MCF 10A (cell line): ENCODE data around the gene ASB6. TPM values are rescaled to one million over a fixed set of nuclear protein-coding genes. Genes with fewer than 3 reads are reported as not detected.

Experiments used
- BruUV-seq: library from RNA; stranded (reverse); fragments of 400-500 nt; replicated peaks from 2 replicates; lab custom pipeline; 2021; lab: Mats Ljungman, UMichigan
- CTCF ChIA-PET: fragments of 300-600 bp; sonication (Branson Sonifier 250); formaldehyde crosslinking; extraction: SDS; loops from one replicate; lab custom pipeline; 2021; ENCODE audit warnings: antibody characterized with exemption, inconsistent platforms; lab: Yijun Ruan, JAX
- POLR2A ChIA-PET: fragments of 300-600, 350-650 bp; sonication (Branson Sonifier 250); formaldehyde crosslinking; extraction: SDS; loops from one replicate; lab custom pipeline; 2020; ENCODE audit warnings: antibody characterized with exemption, inconsistent platforms; lab: Yijun Ruan, JAX
- DNase-seq: peaks from one replicate; pipeline ENCODE4 v3.0.0-alpha.2; 2018; ENCODE audit not compliant: unreplicated experiment
- H3K27ac Mint-ChIP-seq: one replicate; pipeline ENCODE4 v1.8.0; 2022; ENCODE audit warnings: mild to moderate bottlenecking, low read depth, mixed read lengths; ENCODE audit not compliant: unreplicated experiment
- H3K27me3 Mint-ChIP-seq: one replicate; pipeline ENCODE4 v1.8.0; 2022; ENCODE audit warnings: mixed read lengths; ENCODE audit not compliant: insufficient read depth, unreplicated experiment
- H3K36me3 Mint-ChIP-seq: one replicate; pipeline ENCODE4 v1.8.0; 2022; ENCODE audit warnings: mild to moderate bottlenecking, moderate library complexity, mixed read lengths; ENCODE audit not compliant: insufficient read depth, unreplicated experiment
- H3K4me1 Mint-ChIP-seq: one replicate; pipeline ENCODE4 v1.8.0; 2022; ENCODE audit warnings: mixed read lengths; ENCODE audit not compliant: insufficient read depth, unreplicated experiment
- H3K4me3 Mint-ChIP-seq: one replicate; pipeline ENCODE4 v1.8.0; 2022; ENCODE audit warnings: mild to moderate bottlenecking, moderate library complexity, mixed read lengths; ENCODE audit not compliant: unreplicated experiment
- H3K9me3 Mint-ChIP-seq: one replicate; pipeline ENCODE4 v1.8.0; 2022; ENCODE audit warnings: mixed read lengths; ENCODE audit not compliant: unreplicated experiment
- CTCF ChIP-seq: fragments of 200-600 bp; IDR thresholded peaks from one replicate; pipeline ENCODE4 v1.8.0; 2022; ENCODE audit warnings: antibody characterized with exemption, mild to moderate bottlenecking; ENCODE audit not compliant: unreplicated experiment
- intact Hi-C: fragments of 100-400 bp; cut with micrococcal nuclease; formaldehyde crosslinking; loops from 2 replicates; pipeline ENCODE4 v1.14.1; 2022
- total RNA-seq: library from RNA; stranded (reverse); gene quantifications from 2 replicates; pipeline ENCODE4 v1.2.3, GENCODE V29; 2022

The ASB6 gene
- total RNA-seq, 1 experiment from 2014 or later, result 14.4 TPM

DNA sequence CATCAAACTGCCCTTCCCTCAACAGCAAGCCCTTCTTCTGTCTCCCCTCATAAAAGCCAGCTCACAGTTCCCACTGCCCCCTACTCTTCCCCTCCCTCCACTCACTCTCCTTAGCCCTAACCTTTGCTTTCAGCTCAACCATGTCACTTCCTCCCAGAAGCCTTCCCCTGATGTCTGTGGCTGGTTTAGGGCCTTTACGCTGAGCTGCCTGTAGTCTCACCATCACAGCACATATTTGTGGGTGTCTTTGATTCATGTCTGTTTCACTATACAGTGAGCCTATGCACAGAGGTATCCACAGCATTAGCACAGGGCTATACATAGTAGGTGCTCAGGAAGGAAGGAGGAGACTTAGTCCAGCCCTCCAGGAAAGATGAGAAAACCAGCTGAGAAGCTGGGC, 55.7 kb downstream of the ASB6 start:
- ChIA-PET CTCF (no interaction called here), POLR2A (interaction anchor here (0.6 kb wide), 1 partner anchor 202 kb away, joined by 3 read pairs; no protein-coding TSS in a partner anchor)
- BruUV-seq, result no TSS peak
- no peak overlapping the region for H3K27ac Mint-ChIP-seq
- peaks cover 5% of the 10 kb centered on the region for H3K4me1 Mint-ChIP-seq
- no peak for DNase-seq
- no peaks in the 10 kb centered on the region for H3K9me3 Mint-ChIP-seq
- no peaks in the 10 kb centered on the region for H3K27me3 Mint-ChIP-seq
- no peak overlapping the region for H3K4me3 Mint-ChIP-seq
- no peak for TF ChIP-seq CTCF
- intact Hi-C loops, result no loop called here
- no peaks in the 10 kb centered on the region for H3K36me3 Mint-ChIP-seq

- no TSS peak for BruUV-seq
- no peak for TF ChIP-seq CTCF
- Mint-ChIP-seq H3K36me3 (no peaks in the 10 kb centered on the region), H3K4me1 (peaks cover 5% of the 10 kb centered on the region), H3K27ac (no peak overlapping the region), H3K9me3 (no peaks in the 10 kb centered on the region), H3K4me3 (no peak overlapping the region), H3K27me3 (no peaks in the 10 kb centered on the region)
- POLR2A ChIA-PET, result no interaction called here
- intact Hi-C loops, result no loop called here
- CTCF ChIA-PET, result no interaction called here
- DNase-seq, result no peak
Measured at GRCh38 chr9:129585352-129585751, 56.6 kb downstream of the ASB6 start.

Other genes starting within 250 kb of the ASB6 start
- 0.20 TPM in 1 of 2 replicates, not detected in the other for gene C9orf50, start 21.1 kb downstream of the ASB6 start, total RNA-seq
- gene NTMT1, start 16.0 kb downstream of the ASB6 start, total RNA-seq, result 32.9 and 49.2 TPM in 2 replicates
- gene PRRX2, start 23.5 kb upstream of the ASB6 start, total RNA-seq, result not detected in 2 replicates
- 74.0 and 96.6 TPM in 2 replicates for gene PTGES, start 110.9 kb upstream of the ASB6 start, total RNA-seq
- 14.7 and 14.8 TPM in 2 replicates for gene TOR1B, start 161.0 kb upstream of the ASB6 start, total RNA-seq
- 33.6 and 40.4 TPM in 2 replicates for gene TOR1A, start 182.0 kb upstream of the ASB6 start, total RNA-seq
- 27.6 and 30.0 TPM in 2 replicates for gene C9orf78, start 193.1 kb upstream of the ASB6 start, total RNA-seq
- gene USP20, start 193.3 kb upstream of the ASB6 start, total RNA-seq, result 14.7 and 17.1 TPM in 2 replicates